Measurements from ENCODE around the gene SEC23A.
A peak's percentile ranks its signal among the peaks of the same experiment; 100 is the strongest.
"Not testable (repeated sequence)": the region's sequence is repeated elsewhere in the genome, so short reads cannot be mapped to it uniquely, and the experiment has no call there.

Gene SEC23A

DNA sequence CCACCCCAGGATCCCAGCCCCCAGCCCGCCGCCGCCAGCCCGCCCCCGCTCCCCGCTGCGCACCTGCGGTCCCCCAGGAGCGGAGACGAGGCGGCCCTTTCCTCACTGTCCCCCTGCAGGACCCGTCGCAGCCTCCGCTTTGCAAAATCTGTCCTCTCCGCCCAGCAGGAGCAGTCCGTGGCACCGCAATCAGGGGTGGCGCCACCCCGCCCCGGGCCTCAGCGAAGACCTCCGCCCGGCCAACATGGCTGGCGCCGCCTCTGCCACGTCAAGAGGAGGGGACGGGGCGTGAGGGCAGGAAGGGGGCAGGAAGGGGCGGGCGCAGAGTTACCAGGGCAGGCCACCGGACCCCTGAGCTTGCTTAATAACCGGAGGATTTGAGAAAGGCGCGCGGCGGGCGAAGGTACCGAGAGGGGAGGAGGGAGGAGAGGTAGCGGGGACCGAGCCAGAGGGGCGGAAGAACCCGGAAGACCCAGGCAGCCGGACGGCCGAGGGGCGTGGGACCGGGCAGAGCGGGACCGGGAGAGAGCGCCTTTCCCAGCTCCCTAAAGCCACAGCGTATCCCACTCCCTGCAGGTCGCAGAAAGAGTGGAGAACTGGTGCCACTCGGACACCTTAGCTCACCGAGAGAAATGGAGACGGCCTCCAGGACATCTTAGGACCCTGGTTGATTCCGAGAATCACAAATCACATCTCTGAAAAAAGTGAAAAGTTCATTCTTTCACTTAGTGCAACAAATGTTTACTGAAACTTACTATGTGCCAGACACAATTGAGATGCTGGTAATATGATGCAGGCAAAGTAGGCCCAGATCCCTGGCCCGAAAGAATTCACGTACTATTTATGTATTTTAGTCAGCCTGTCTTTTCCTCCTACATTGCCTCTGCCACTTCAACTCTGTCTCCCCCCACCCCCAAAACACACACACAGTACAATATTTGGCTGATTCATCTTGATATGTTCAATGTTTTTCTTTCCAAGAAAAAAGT is at the start of gene SEC23A:
Gene SEC23A, minus strand, starts transcription at position 267 of the 989 bp plus-strand sequence. CDS start 7,117 bp downstream, outside the sequence.
- in situ Hi-C loops (cut with MboI; ENCODE audit: low pct_unique_long_range_greater_than_20kb, low sequenced_read_pairs): no loop called here
- DNase-seq: peak; percentile 85

DNA sequence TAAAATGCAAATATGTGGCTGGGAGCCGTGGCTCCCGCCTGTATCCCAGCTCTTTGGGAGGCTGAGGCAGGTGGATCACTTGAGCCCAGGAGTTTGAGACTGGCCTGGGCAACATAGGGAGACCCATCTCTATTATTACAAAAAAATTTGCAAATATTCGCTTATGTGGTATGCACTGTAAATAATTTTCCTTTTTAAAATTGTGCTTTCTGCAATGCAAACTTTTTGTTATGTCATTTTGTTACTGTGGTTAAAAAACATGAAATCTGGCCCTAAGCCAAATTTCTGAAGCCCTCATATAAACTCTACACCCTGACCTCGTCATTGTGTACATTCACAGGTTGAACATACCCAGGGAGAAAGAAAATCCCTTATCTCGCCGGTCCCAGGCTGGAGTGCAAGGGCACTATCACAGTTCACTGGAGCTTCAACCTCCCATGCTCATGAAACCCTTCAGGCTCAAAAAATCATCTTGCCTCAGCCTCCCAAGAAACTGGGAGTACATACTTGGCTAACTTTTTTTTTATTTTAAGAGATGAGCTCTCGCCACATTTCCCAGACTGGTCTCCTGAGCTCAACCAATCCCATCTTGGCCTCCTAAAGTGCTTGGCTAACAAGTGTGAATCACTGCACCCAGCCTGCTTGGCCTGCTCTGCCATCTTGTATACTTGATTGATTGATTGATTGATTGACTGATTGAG is 42.4 kb upstream of the SEC23A start:
- in situ Hi-C loops (cut with MboI; ENCODE audit: low pct_unique_long_range_greater_than_20kb, low sequenced_read_pairs): no loop called here
- DNase-seq: peak; percentile 8

DNA sequence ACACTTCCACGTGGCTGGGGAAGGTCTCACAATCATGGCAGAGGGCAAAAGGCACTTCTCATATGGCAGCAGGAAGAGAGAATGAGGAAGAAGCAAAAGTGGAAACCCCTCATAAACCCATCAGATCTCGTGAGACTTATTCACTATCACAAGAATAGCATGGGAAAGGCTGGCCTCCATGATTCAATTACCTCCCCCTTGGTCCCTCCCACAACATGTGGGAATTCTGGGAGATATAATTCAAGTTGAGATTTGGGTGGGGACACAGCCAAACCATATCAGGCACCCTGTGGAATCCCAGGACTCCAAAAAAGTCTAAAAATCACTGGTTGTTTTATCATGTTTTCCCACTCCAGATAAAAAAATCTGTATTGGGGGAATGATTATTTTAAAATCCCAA is 40.2 kb upstream of the SEC23A start:
- in situ Hi-C loops (cut with MboI; ENCODE audit: low pct_unique_long_range_greater_than_20kb, low sequenced_read_pairs): not testable (repeated sequence)
- DNase-seq: peak; percentile 43

- in situ Hi-C loops (cut with MboI; ENCODE audit: low pct_unique_long_range_greater_than_20kb, low sequenced_read_pairs); DNase-seq: not testable (repeated sequence)
These were observed 38.6 kb upstream of the SEC23A start for GRCh38 chr14:39141623-39142022.

DNA sequence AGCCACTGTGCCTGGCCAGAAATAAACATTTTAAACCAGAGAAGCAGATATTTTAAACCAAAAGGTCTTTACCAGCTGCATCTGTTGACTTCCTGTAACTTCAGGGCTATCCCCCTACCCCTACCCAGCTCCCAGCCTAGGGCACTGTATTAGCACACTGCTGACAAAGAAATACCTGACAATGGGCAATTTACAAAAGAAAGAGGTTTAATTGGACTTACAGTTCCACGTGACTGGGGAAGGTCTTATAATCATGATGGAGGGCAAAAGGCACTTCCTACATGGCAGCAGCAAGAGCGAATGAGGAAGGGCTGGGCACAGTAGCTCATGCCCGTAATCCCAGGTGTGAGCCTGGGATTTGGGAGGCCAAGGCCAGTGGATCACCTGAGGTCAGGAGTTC is 37.1 kb upstream of the SEC23A start:
- DNase-seq: no peak
- in situ Hi-C loops (cut with MboI; ENCODE audit: low pct_unique_long_range_greater_than_20kb, low sequenced_read_pairs): no loop called here

DNA sequence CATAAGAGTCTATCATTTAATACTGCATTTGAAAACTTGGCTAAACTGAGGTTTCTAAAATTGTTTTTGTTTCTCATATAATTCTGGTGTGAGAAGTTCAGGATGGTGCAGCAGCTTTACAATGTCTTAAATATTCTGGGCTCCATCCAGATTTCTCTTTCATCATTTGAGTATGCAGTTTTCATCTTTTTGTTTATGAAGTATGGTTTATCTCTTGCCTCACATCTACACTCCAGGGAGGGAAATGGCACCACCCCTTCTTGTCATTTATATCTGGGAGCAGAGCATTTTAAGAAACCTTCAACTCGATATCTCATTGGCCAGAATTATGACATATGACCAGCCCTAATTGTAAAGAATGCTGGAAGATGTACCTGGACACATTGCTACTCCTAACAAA is 35.4 kb upstream of the SEC23A start:
- DNase-seq: no peak
- in situ Hi-C loops (cut with MboI; ENCODE audit: low pct_unique_long_range_greater_than_20kb, low sequenced_read_pairs): no loop called here

- DNase-seq; in situ Hi-C loops (cut with MboI; ENCODE audit: low pct_unique_long_range_greater_than_20kb, low sequenced_read_pairs): not testable (repeated sequence)
These were observed 34.8 kb upstream of the SEC23A start for GRCh38 chr14:39137835-39138234.

GRCh38 chr14:39122330-39123138 is 19.5 kb upstream of the SEC23A start:
- in situ Hi-C loops (cut with MboI; ENCODE audit: low pct_unique_long_range_greater_than_20kb, low sequenced_read_pairs): no loop called here
- no peak for DNase-seq

GRCh38 chr14:39114073-39114838 is 11.2 kb upstream of the SEC23A start, which contains the start of gene GEMIN2:
Gene GEMIN2, plus strand, starts transcription at chr14:39114323. Its CDS starts 16 bp downstream, at chr14:39114339.
- peak; percentile 93 for DNase-seq
- in situ Hi-C loops (cut with MboI; ENCODE audit: low pct_unique_long_range_greater_than_20kb, low sequenced_read_pairs): no loop called here

DNA sequence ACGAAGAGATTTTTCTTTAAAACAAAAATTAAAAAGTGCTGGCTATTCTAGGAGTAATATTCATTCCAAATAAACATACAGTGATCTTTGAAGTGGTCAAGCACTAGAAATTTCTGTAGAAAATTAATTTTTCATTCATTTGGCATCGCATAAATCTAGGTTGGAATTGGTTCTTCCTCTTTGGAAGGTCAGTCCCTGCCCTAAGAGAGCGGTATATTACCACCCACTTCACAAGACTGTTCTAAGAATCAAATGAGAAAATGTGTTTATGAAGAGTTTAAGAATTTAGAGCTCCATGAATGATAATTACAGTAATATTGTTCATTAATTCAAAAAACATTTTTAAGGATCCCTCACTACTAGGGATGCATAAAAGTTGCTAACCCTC is 10.6 kb upstream of the SEC23A start:
- in situ Hi-C loops (cut with MboI; ENCODE audit: low pct_unique_long_range_greater_than_20kb, low sequenced_read_pairs): no loop called here
- DNase-seq: no peak

- in situ Hi-C loops (cut with MboI; ENCODE audit: low pct_unique_long_range_greater_than_20kb, low sequenced_read_pairs): no loop called here
- no peak for DNase-seq
These were observed 7.1 kb upstream of the SEC23A start for GRCh38 chr14:39109893-39110715.

- DNase-seq: no peak
- in situ Hi-C loops (cut with MboI; ENCODE audit: low pct_unique_long_range_greater_than_20kb, low sequenced_read_pairs): no loop called here
These were observed 5.8 kb upstream of the SEC23A start for GRCh38 chr14:39108791-39109190.

DNA sequence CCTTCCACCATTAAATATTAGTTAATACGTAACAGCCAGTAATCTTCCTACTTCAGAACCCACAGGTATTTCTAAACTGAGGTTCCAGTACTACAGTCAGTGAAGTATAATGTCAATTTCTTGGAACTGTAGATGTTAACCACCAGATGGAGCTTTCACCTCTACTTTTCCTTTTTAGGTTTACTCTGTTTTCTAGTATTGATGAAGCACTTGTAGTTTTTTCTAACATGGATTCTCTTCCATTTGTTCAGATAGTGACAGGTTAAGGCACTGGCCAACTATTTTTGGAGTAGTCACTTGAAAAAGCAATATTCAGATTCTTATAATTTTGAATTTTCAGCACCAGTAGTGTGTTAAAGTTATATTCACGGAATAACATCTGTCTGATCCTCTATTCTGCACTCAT is 4.6 kb upstream of the SEC23A start:
- in situ Hi-C loops (cut with MboI; ENCODE audit: low pct_unique_long_range_greater_than_20kb, low sequenced_read_pairs): no loop called here
- peak; percentile 40 for DNase-seq

DNA sequence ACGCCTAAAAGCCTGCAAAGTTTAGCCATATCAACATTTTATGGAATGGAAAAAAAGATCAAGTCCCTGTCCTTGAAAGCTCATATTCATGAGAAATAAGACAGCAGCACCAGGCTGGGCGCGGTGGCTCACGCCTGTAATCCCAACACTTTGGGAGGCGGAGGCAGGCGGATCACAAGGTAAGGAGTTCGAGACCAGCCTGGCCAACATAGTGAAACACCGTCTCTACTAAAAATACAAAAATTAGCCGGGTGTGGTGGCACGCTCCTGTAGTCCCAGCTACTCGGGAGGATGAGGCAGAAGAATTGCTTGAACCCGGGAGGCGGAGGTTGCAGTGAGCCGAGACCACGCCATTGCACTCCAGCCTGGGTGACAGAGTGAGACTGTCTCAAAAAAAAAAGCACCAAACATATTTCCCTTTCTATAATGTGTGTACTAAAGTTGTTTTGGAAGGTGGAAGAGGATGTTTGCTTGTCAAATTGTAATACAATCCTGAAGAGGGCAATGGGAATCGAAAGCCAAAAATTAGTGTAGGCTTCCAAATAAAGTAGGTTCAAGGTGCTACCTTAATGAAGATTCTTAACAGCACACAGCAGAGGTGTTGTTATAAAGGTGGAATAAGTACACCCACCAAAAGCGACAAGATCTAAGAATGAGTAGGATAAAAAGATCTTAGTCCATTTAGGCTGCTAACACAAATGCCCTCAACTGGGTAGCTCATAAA is 1.2 kb upstream of the SEC23A start:
- in situ Hi-C loops (cut with MboI; ENCODE audit: low pct_unique_long_range_greater_than_20kb, low sequenced_read_pairs); DNase-seq: not testable (repeated sequence)

- in situ Hi-C loops (cut with MboI; ENCODE audit: low pct_unique_long_range_greater_than_20kb, low sequenced_read_pairs): no loop called here
- DNase-seq: peak; percentile 30
These were observed 618 bp downstream of the SEC23A start for GRCh38 chr14:39102265-39102968.

- DNase-seq: no peak
- in situ Hi-C loops (cut with MboI; ENCODE audit: low pct_unique_long_range_greater_than_20kb, low sequenced_read_pairs): no loop called here
These were observed 3.3 kb downstream of the SEC23A start for GRCh38 chr14:39099748-39100147.

GRCh38 chr14:39099215-39099614 is 3.8 kb downstream of the SEC23A start:
- in situ Hi-C loops (cut with MboI; ENCODE audit: low pct_unique_long_range_greater_than_20kb, low sequenced_read_pairs); DNase-seq: not testable (repeated sequence)

Measured in KBM-7 (cell line).